Fibroblast of lung (primary cell): ENCODE measurements around the gene G6PC1.

Experiments
- EZH2 ChIP-seq: IDR thresholded peaks from 2 replicates; pipeline ENCODE4 v1.5.1; 2012; ENCODE audit warnings: low read length, control low read depth, mild to moderate bottlenecking; ENCODE audit errors: missing control alignments
- TF ChIP-seq, protein P1 (sequence below), 2 donors: IDR thresholded peaks in 1 of 2; conservative IDR thresholded peaks in 1 of 2; 1 replicate in 1 of 2; 2 replicates in 1 of 2; pipeline ENCODE4 v1.5.1; 2011 to 2012; ENCODE audit warnings: low read length in 2 of 2, control low read depth in 1 of 2, inconsistent platforms in 1 of 2, low read depth in 1 of 2, mild to moderate bottlenecking in 1 of 2

DNA sequence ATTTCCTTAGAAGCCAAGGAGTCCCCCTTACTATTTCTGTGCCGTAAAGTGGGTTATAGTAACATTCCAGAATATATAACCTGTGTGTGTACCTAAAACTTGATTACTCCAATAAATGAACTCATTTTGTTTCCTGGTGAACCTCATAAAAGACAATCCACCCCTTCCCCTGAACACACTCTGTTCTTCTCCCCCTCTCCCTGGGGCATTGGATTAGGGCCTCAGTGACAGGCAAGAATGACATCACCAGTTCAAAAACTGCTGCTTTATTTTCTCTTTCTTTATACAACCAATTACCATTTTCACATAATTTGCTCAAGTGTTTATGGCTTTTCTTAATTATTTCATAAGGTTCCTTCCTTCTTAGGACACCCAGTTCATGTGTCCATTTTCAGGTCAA, 46.2 kb downstream of the G6PC1 start:
- no peak for TF ChIP-seq EZH2
- TF ChIP-seq, protein P1, sequence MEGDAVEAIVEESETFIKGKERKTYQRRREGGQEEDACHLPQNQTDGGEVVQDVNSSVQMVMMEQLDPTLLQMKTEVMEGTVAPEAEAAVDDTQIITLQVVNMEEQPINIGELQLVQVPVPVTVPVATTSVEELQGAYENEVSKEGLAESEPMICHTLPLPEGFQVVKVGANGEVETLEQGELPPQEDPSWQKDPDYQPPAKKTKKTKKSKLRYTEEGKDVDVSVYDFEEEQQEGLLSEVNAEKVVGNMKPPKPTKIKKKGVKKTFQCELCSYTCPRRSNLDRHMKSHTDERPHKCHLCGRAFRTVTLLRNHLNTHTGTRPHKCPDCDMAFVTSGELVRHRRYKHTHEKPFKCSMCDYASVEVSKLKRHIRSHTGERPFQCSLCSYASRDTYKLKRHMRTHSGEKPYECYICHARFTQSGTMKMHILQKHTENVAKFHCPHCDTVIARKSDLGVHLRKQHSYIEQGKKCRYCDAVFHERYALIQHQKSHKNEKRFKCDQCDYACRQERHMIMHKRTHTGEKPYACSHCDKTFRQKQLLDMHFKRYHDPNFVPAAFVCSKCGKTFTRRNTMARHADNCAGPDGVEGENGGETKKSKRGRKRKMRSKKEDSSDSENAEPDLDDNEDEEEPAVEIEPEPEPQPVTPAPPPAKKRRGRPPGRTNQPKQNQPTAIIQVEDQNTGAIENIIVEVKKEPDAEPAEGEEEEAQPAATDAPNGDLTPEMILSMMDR (conservative IDR thresholded peaks at IDR 0.05 in 1 of 2, IDR thresholded peaks at IDR 0.05 in 1 of 2; ENCODE audit: low read depth in 1 of 2, low read length in 2 of 2): no peak
